MCF 10A (cell line): Measurements from ENCODE around the gene RALA. TPM values are rescaled to one million over a fixed set of nuclear protein-coding genes. Genes with fewer than 3 reads are reported as not detected.
A peak's percentile ranks its signal among the peaks of the same experiment; 100 is the strongest.

Experiments
- BruUV-seq: library from RNA; stranded (reverse); fragments of 400-500 nt; replicated peaks from 2 replicates; lab custom pipeline; 2021; lab: Mats Ljungman, UMichigan
- CTCF ChIA-PET: fragments of 300-600 bp; sonication (Branson Sonifier 250); formaldehyde crosslinking; extraction: SDS; loops from one replicate; lab custom pipeline; 2021; ENCODE audit warnings: antibody characterized with exemption, inconsistent platforms; lab: Yijun Ruan, JAX
- POLR2A ChIA-PET: fragments of 300-600, 350-650 bp; sonication (Branson Sonifier 250); formaldehyde crosslinking; extraction: SDS; loops from one replicate; lab custom pipeline; 2020; ENCODE audit warnings: antibody characterized with exemption, inconsistent platforms; lab: Yijun Ruan, JAX
- DNase-seq: peaks from one replicate; pipeline ENCODE4 v3.0.0-alpha.2; 2018; ENCODE audit not compliant: unreplicated experiment
- H3K27ac Mint-ChIP-seq: one replicate; pipeline ENCODE4 v1.8.0; 2022; ENCODE audit warnings: mild to moderate bottlenecking, low read depth, mixed read lengths; ENCODE audit not compliant: unreplicated experiment
- H3K27me3 Mint-ChIP-seq: one replicate; pipeline ENCODE4 v1.8.0; 2022; ENCODE audit warnings: mixed read lengths; ENCODE audit not compliant: insufficient read depth, unreplicated experiment
- H3K36me3 Mint-ChIP-seq: one replicate; pipeline ENCODE4 v1.8.0; 2022; ENCODE audit warnings: mild to moderate bottlenecking, moderate library complexity, mixed read lengths; ENCODE audit not compliant: insufficient read depth, unreplicated experiment
- H3K4me1 Mint-ChIP-seq: one replicate; pipeline ENCODE4 v1.8.0; 2022; ENCODE audit warnings: mixed read lengths; ENCODE audit not compliant: insufficient read depth, unreplicated experiment
- H3K4me3 Mint-ChIP-seq: one replicate; pipeline ENCODE4 v1.8.0; 2022; ENCODE audit warnings: mild to moderate bottlenecking, moderate library complexity, mixed read lengths; ENCODE audit not compliant: unreplicated experiment
- H3K9me3 Mint-ChIP-seq: one replicate; pipeline ENCODE4 v1.8.0; 2022; ENCODE audit warnings: mixed read lengths; ENCODE audit not compliant: unreplicated experiment
- intact Hi-C: fragments of 100-400 bp; cut with micrococcal nuclease; formaldehyde crosslinking; loops from 2 replicates; pipeline ENCODE4 v1.14.1; 2022
- total RNA-seq: library from RNA; stranded (reverse); gene quantifications from 2 replicates; pipeline ENCODE4 v1.2.3, GENCODE V29; 2022
- TF ChIP-seq, protein P1 (sequence below): fragments of 200-600 bp; IDR thresholded peaks from one replicate; pipeline ENCODE4 v1.8.0; 2022; ENCODE audit warnings: antibody characterized with exemption, mild to moderate bottlenecking; ENCODE audit not compliant: unreplicated experiment

The RALA gene
- total RNA-seq, 1 experiment from 2014 or later: 34.1 TPM

- no peaks in the 10 kb centered on the region for H3K9me3 Mint-ChIP-seq
- ChIA-PET POLR2A (interaction anchor here (0.6 to 2.7 kb wide), 10 partner anchors 9 to 152 kb away, joined by 3 to 31 read pairs (median 4); partner anchors contain the start of gene RALA), CTCF (interaction anchor here (0.6 to 5.4 kb wide), 7 partner anchors 9 to 162 kb away, joined by 3 to 43 read pairs (median 5); no protein-coding TSS in a partner anchor)
- BruUV-seq: no TSS peak
- no peaks in the 10 kb centered on the region for H3K36me3 Mint-ChIP-seq
- H3K27me3 Mint-ChIP-seq: no peaks in the 10 kb centered on the region
- H3K4me1 Mint-ChIP-seq: peaks cover 18% of the 10 kb centered on the region
- peak; percentile 93 for DNase-seq
- TF ChIP-seq, protein P1, sequence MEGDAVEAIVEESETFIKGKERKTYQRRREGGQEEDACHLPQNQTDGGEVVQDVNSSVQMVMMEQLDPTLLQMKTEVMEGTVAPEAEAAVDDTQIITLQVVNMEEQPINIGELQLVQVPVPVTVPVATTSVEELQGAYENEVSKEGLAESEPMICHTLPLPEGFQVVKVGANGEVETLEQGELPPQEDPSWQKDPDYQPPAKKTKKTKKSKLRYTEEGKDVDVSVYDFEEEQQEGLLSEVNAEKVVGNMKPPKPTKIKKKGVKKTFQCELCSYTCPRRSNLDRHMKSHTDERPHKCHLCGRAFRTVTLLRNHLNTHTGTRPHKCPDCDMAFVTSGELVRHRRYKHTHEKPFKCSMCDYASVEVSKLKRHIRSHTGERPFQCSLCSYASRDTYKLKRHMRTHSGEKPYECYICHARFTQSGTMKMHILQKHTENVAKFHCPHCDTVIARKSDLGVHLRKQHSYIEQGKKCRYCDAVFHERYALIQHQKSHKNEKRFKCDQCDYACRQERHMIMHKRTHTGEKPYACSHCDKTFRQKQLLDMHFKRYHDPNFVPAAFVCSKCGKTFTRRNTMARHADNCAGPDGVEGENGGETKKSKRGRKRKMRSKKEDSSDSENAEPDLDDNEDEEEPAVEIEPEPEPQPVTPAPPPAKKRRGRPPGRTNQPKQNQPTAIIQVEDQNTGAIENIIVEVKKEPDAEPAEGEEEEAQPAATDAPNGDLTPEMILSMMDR: no peak
- peak overlapping the region; percentile 96 for H3K27ac Mint-ChIP-seq
- intact Hi-C loops: loop anchor here (5.0 kb wide), 1 partner anchor 111 kb away; the partner anchor contains the start of gene RALA
- peak overlapping the region; percentile 88 for H3K4me3 Mint-ChIP-seq
Measured at GRCh38 chr7:39732837-39733804, 109.7 kb downstream of the RALA start.

DNA sequence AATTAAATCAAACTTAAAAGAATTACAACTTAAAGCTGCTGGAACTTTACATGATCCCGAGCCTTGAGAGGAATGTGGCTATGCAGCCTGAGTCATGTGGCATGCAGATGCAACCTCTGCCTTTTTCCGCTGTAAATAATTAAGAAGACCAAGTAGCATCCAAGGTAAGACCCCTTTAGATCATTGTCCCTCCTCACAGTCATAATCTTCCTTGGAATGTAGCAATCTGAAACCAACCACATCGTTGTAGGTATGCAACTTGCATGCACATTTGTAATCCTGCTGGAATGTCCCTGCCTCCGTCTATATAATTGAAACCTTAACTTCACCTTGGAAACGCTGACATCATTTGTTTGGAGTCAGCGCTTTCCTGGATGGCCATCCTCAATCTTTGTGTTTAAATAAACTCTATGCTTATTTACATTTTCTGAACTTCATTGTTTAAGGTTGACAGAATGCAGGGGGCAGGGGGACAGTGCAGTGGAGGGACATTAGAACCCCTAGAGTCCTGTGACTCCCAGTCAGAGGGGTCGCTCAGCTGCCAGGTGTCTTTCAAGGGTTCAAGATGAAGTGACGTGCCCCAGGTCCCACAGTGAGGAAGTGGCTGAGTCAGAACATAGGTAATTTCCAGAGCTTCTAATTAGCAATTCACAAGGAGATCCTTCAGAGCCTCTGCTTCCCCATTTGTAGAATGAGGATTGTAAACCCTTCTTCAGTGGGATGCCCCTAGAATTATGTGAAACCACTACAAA, 110.7 kb downstream of the RALA start:
- H3K27ac Mint-ChIP-seq: peak overlapping the region; percentile 96
- no peaks in the 10 kb centered on the region for H3K36me3 Mint-ChIP-seq
- intact Hi-C loops: loop anchor here (5.0 kb wide), 1 partner anchor 112 kb away; the partner anchor contains the start of gene RALA
- H3K4me1 Mint-ChIP-seq: peaks cover 18% of the 10 kb centered on the region
- TF ChIP-seq, protein P1: no peak
- no peaks in the 10 kb centered on the region for H3K27me3 Mint-ChIP-seq
- CTCF ChIA-PET: interaction anchor here (0.9 to 5.4 kb wide), 6 partner anchors 8 to 154 kb away, joined by 4 to 43 read pairs (median 6); no protein-coding TSS in a partner anchor
- no peaks in the 10 kb centered on the region for H3K9me3 Mint-ChIP-seq
- BruUV-seq: TSS peak; percentile 74
- H3K4me3 Mint-ChIP-seq: peak overlapping the region; percentile 88
- peak; percentile 38 for DNase-seq
- POLR2A ChIA-PET: interaction anchor here (1.2 to 2.7 kb wide), 8 partner anchors 8 to 167 kb away, joined by 3 to 31 read pairs (median 5); partner anchors contain the start of genes RALA and YAE1

- peaks cover 18% of the 10 kb centered on the region for H3K4me1 Mint-ChIP-seq
- ChIA-PET POLR2A (interaction anchor here (1.8 to 2.7 kb wide), 3 partner anchors 12 to 168 kb away, joined by 4 to 31 read pairs (median 6); partner anchors contain the start of genes RALA and YAE1), CTCF (interaction anchor here (0.9 to 5.4 kb wide), 3 partner anchors 10 to 154 kb away, joined by 4 to 43 read pairs (median 25); no protein-coding TSS in a partner anchor)
- intact Hi-C loops: loop anchor here (5.0 kb wide), 1 partner anchor 112 kb away; the partner anchor contains the start of gene RALA
- H3K9me3 Mint-ChIP-seq: no peaks in the 10 kb centered on the region
- peak overlapping the region; percentile 96 for H3K27ac Mint-ChIP-seq
- BruUV-seq: no TSS peak
- H3K4me3 Mint-ChIP-seq: peak overlapping the region; percentile 88
- H3K27me3 Mint-ChIP-seq: no peaks in the 10 kb centered on the region
- TF ChIP-seq, protein P1: no peak
- DNase-seq: no peak
- H3K36me3 Mint-ChIP-seq: no peaks in the 10 kb centered on the region
Measured at GRCh38 chr7:39734633-39735004, 111.2 kb downstream of the RALA start.
